Bronchial epithelial cell (primary cell): Measurements from ENCODE around the gene OSBPL8. TPM values are rescaled to one million over a fixed set of nuclear protein-coding genes. Genes with fewer than 3 reads are reported as not detected.

ENCODE experiments used
- DNase-seq: peaks from one replicate; pipeline ENCODE4 v3.0.0-alpha.2; 2010; ENCODE audit warnings: low read depth
- FAIRE-seq: peaks from 2 replicates; lab custom pipeline; 2011; peaks lifted over from hg19 to GRCh38; lab: Jason Lieb, UNC
- H3K27me3 ChIP-seq: 2 replicates; pipeline ENCODE4 v1.5.1; 2011; ENCODE audit warnings: low read length; ENCODE audit not compliant: control insufficient read depth, insufficient read depth
- H3K36me3 ChIP-seq: 2 replicates; pipeline ENCODE4 v1.5.1; 2011; ENCODE audit warnings: low read length; ENCODE audit not compliant: control insufficient read depth, insufficient read depth
- H3K4me3 ChIP-seq: 2 replicates; pipeline ENCODE4 v1.5.1; 2011; ENCODE audit warnings: mild to moderate bottlenecking, low read depth, low read length, control low read depth
- CTCF ChIP-seq: IDR thresholded peaks from 2 replicates; pipeline ENCODE4 v1.5.1; 2011; ENCODE audit warnings: mild to moderate bottlenecking, moderate library complexity, low read length, control low read depth, inconsistent platforms; ENCODE audit not compliant: insufficient read depth, severe bottlenecking
- total RNA-seq: library from RNA; depleted of rRNA; stranded (reverse); fragments of >200 nt; gene quantifications from 2 replicates; pipeline ENCODE4 v1.2.1, GENCODE V29; 2014

The OSBPL8 gene
- total RNA-seq, 1 donor from 2014 or later = 63.7 TPM

DNA sequence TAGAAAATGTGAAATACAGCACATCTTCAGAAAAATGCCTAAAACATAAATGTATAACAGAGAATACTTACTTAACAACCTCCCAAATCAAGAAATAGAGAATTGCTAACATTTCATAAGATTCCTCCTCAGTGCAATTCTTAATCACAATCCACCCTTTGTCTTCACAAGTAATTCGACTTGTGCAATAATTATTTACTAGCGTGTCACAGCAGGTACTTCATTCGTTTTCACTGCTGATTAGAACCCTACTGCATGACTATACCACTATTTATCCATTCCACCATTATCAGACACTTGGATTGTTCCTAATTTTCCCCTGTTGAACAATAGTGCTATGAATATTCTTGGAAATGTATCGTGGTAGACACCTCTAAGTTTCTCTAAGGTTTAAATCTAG, 146.4 kb downstream of the OSBPL8 start:
- H3K4me3 ChIP-seq = no peak overlapping the region
- peak; percentile 70 for DNase-seq
- TF ChIP-seq CTCF = no peak
- no peak for FAIRE-seq
- H3K36me3 ChIP-seq = no peaks in the 10 kb centered on the region
- no peaks in the 10 kb centered on the region for H3K27me3 ChIP-seq

DNA sequence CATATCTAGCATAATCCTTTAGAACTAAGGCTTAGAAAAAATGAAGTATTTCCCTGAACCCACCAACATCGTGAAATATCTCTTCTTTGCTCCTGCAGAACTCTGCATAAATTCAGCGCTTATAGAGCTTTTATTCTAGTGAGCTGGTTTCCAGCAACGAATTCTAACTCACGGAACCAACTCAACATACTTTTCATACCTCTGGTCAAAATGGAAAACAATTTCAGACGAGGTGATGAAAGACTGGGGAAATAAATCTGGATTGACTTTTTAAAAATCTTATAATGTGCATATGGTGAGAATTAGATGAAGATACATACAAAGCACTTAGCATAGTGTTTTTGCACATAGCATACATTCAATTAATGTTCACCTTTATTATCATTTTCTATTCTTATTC, 148.8 kb downstream of the OSBPL8 start:
- Histone ChIP-seq H3K4me3 (no peak overlapping the region), H3K36me3 (no peaks in the 10 kb centered on the region), H3K27me3 (no peaks in the 10 kb centered on the region)
- no peak for TF ChIP-seq CTCF
- no peak for FAIRE-seq
- DNase-seq = no peak

GRCh38 chr12:76410371-76410770, 149.2 kb downstream of the OSBPL8 start:
- Histone ChIP-seq H3K36me3 (no peaks in the 10 kb centered on the region), H3K4me3 (no peak overlapping the region), H3K27me3 (no peaks in the 10 kb centered on the region)
- no peak for TF ChIP-seq CTCF
- DNase-seq = no peak
- no peak for FAIRE-seq

DNA sequence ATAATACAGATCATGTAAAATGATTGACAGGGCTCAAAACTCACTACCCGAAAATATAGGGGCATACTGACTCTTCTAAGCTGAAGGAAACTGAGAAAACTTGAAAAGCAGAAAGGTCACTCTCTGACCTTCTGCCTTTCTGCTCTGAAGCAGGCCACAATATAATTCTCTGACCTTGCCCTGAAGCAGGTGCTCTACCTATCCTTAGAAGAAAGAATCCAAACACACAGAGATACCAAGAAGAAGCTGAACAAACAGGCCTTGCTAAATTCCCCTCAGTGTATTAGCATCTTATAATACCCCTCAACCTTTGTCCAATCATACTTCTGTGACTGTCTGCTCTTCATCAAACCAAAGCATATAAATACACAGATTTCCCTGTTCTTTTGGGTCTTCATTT, 150.5 kb downstream of the OSBPL8 start:
- H3K27me3 ChIP-seq = no peaks in the 10 kb centered on the region
- DNase-seq (no peak), FAIRE-seq (no peak)
- H3K4me3 ChIP-seq = no peak overlapping the region
- no peak for TF ChIP-seq CTCF
- no peaks in the 10 kb centered on the region for H3K36me3 ChIP-seq

- no peaks in the 10 kb centered on the region for H3K27me3 ChIP-seq
- no peaks in the 10 kb centered on the region for H3K36me3 ChIP-seq
- TF ChIP-seq CTCF = no peak
- DNase-seq = no peak
- no peak overlapping the region for H3K4me3 ChIP-seq
- FAIRE-seq = no peak
Observed at GRCh38 chr12:76407710-76408109, 151.9 kb downstream of the OSBPL8 start.

DNA sequence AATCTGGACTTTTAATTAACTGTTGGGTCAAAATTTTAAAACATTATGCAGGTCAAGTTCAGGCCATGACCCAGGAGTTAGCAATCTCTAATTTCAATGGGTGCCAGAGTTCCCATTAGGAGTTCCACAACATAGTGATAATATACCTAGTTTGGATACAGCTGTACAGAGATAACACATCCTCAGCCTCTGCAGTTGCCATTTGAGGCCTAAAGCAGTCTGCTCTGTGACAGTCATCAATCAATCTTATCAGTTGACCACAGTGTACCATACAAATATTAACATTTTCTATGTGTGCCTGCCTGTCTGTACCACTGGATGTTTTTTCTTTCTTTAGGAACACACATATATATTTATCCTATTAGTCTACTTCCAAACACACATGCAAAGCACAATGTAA, 157.3 kb downstream of the OSBPL8 start:
- no peak for FAIRE-seq
- no peak for DNase-seq
- no peak overlapping the region for H3K4me3 ChIP-seq
- no peaks in the 10 kb centered on the region for H3K27me3 ChIP-seq
- TF ChIP-seq CTCF = no peak
- peaks cover 2% of the 10 kb centered on the region for H3K36me3 ChIP-seq
